ENCODE results near the gene RAPGEF2.

GRCh38 chr4:159222043-159222552, 119.2 kb downstream of the RAPGEF2 start:
- no peak for TF ChIP-seq CTCF (optimal IDR thresholded peaks at IDR 0.05 in 1 of 3, IDR thresholded peaks at IDR 0.05 in 1 of 3, conservative IDR thresholded peaks at IDR 0.05 in 1 of 3; ENCODE audit: extremely low read depth in 1 of 3, insufficient read depth in 2 of 3, low read length in 3 of 3)
- TF ChIP-seq EZH2 (IDR thresholded peaks at IDR 0.05; ENCODE audit: low read length): no peak

Data from keratinocyte (primary cell).